WI38 (cell line): ENCODE results near the gene ATXN7L1.

Source experiments
- H3K4me3 ChIP-seq: 2 replicates; pipeline ENCODE4 v1.5.1; 2011; ENCODE audit warnings: low read depth, mild to moderate bottlenecking, control low read depth, low read length
- TF ChIP-seq, protein P1 (sequence below): IDR thresholded peaks from 2 replicates; pipeline ENCODE4 v1.5.1; 2012; ENCODE audit warnings: low read depth, mild to moderate bottlenecking, control low read depth, low read length

The ATXN7L1 gene

DNA sequence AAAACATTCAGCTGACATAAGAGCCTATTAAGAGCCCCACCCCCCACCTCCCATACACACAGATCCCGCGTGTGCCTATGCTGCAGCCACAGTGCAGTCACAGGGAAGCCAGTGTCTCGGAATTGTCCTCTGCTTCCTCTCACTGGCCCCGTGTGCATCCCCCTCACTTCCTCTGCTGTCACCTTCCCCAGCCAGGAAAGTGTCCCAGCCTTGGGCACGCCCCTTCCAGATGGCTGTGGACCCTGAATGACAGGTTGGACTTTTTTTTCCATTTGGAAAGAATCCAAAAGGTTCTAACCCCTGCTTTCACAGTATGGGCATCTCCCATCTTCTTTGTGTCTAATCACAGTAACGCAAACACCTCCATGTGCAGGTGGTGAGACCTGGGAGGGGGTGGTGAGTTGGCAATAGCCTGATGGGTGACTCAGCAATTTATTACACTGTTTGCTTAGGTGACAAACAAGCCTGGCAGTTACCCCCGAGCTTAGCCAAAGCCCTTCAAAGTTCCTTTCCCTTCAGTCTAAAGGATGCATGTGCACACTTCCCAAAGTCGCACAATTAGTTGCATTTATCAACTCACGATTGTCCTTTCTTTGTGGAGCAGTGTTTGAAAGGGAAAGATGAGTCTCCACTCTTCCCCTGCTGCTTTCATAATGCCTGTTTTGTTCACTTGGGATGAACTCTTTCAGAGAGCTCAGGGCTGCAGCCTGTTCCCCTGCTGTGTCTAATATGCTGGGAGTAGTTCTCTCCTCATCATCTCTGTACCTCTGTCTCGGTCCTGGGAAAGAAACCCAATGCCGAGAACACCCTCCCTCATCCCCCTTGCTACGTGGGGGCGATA, 227.6 kb downstream of the ATXN7L1 start:
- no peak overlapping the region for H3K4me3 ChIP-seq

DNA sequence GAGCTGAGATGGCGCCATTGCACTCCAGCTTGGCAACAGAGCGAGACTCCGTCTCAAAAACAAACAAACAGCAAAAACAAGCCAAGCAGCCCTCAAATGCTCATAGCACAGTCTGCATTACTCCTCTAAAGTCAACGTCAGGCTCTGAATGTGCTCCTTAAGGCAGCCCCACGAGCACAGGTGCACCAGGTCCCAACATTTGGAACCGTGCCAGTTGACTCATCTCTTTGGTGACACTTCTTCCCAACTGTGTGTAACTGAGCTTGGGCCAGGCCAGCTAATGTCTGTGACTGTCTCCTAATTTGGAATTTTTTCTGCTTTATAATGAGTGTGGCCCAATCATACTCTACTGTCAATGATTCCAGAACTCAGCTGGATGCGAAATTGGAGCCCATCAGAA, 228.8 kb downstream of the ATXN7L1 start:
- no peak overlapping the region for H3K4me3 ChIP-seq
- TF ChIP-seq, protein P1, sequence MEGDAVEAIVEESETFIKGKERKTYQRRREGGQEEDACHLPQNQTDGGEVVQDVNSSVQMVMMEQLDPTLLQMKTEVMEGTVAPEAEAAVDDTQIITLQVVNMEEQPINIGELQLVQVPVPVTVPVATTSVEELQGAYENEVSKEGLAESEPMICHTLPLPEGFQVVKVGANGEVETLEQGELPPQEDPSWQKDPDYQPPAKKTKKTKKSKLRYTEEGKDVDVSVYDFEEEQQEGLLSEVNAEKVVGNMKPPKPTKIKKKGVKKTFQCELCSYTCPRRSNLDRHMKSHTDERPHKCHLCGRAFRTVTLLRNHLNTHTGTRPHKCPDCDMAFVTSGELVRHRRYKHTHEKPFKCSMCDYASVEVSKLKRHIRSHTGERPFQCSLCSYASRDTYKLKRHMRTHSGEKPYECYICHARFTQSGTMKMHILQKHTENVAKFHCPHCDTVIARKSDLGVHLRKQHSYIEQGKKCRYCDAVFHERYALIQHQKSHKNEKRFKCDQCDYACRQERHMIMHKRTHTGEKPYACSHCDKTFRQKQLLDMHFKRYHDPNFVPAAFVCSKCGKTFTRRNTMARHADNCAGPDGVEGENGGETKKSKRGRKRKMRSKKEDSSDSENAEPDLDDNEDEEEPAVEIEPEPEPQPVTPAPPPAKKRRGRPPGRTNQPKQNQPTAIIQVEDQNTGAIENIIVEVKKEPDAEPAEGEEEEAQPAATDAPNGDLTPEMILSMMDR: no peak

More for the DNA sequence above, 227.6 kb downstream of the ATXN7L1 start:
- TF ChIP-seq, protein P1: no peak

DNA sequence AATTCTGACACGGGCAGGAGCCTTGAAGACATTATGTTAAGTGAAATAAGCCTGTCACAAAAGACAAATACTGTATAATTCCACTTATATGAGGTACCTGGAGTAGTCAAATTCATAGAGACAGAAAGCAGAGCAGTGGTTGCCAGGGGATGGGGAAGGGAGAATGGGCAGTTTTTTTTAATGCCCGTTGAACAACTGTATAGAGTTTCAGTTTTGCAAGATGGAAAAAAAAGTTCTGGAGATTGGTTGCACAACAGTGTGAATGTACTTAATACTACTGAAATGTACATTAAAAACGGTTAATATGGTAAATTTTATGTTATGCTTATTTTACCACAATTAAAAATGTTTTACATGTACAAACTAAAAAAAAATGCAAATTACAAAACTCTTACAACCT, 231.5 kb downstream of the ATXN7L1 start:
- no peak overlapping the region for H3K4me3 ChIP-seq
- TF ChIP-seq, protein P1: no peak

DNA sequence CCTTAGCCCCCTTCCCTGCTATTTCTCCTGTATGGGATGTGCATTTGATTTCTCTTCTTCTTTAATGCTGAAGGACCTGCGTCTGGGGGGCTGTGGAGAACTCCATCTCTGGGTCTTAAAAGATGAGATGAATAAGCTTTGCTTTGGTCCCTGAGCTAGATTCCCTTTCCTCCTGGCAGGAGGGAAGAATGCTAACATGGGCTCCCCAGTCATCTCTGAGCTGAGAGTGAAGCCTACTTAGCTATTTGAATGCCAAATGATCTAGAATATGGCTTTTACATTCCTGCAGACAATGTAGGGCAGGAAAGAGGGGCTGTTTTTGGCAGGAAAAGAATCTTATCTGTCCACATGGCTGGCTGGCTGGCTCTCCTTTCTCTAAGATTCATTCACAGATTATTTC, 232.5 kb downstream of the ATXN7L1 start:
- H3K4me3 ChIP-seq: no peak overlapping the region
- TF ChIP-seq, protein P1: no peak

DNA sequence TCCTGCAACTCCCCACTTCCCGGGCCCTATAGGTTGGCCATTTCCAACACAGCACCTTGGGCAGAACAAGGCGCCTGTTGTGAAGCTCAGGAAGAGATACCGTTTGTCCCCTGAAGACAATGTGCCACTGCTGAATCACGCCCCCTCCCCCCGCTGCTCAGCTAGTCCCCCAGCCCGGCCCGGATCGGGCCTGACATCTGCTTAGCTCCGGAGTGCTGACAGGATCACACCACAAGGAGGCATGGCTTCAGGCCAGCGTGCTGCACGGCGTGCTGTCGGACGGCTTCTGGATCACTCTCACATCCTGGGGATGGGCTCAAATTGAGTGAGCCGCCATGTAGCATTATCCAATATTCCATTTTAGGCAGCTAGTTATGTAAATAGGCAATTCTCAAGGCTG, 233.0 kb downstream of the ATXN7L1 start:
- TF ChIP-seq, protein P1: no peak
- H3K4me3 ChIP-seq: no peak overlapping the region

DNA sequence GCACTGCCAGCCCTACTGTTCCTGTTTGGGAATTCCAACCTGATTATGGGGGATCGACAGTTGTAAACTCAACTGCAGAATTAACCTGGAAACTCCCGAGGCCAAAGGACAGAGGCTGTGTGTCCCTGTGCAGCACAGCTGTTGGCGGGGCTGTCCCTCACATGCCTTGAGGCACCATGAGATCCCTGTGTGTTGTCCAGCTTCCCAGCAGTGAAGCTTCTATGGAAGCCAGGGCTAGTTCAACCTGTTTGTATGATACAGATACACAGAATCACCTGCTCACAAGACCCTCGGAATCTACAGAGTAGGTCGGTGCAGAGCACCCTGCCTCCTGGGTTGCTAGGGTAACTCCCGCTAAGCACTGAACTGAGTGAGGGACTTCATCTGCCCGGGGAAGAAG, 234.1 kb downstream of the ATXN7L1 start:
- no peak overlapping the region for H3K4me3 ChIP-seq
- TF ChIP-seq, protein P1: no peak

DNA sequence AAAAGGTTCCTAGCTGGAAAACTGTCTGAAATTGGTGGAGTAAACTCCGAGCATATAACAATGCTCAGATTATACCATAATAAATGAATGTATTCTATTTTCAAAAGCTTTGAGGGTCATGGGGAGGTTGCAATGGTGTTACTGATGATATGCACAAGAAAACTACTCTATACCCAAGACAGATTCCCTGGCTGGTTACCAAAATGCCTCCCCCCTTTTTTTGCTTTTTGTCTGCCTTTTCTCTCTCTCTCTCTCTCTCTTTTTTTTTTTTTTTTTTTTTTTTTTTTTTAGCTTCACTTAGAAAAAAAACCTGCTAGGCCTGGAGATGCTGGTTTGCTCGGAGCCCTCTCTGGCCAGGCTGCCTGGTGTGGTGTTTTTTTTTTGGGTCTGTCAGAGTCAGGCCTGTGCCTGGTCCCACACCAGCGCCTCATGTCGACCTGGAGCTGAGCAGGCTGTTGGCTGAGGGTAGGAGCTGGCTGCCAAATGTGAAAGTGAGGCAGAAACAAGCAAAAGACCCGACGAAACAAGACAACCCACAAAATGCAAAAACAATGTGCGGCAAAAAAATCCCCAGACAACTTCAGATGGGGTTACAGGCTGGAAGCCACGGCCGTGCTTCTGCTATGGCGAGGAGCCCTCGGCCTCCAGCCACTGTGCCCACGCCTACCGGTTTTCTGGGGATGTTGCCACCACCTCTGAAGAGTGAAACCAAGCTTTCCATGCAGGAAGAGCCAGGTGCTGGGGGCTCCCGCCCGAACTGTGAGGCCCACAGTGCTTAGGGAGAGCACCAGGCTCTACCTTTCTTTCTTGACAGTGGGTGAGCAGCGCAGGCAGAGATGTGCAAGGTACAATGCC, 235.2 kb downstream of the ATXN7L1 start:
- TF ChIP-seq, protein P1: no peak
- no peak overlapping the region for H3K4me3 ChIP-seq
